Islet precursor cell (in vitro differentiated cells): ENCODE measurements around the gene ASB2.

Experiments
- DNase-seq: peaks from one replicate; pipeline ENCODE4 v3.0.0-alpha.2; 2018

ASB2 gene

GRCh38 chr14:93926245-93926872, 50.0 kb downstream of the ASB2 start:
- no peak for DNase-seq

DNA sequence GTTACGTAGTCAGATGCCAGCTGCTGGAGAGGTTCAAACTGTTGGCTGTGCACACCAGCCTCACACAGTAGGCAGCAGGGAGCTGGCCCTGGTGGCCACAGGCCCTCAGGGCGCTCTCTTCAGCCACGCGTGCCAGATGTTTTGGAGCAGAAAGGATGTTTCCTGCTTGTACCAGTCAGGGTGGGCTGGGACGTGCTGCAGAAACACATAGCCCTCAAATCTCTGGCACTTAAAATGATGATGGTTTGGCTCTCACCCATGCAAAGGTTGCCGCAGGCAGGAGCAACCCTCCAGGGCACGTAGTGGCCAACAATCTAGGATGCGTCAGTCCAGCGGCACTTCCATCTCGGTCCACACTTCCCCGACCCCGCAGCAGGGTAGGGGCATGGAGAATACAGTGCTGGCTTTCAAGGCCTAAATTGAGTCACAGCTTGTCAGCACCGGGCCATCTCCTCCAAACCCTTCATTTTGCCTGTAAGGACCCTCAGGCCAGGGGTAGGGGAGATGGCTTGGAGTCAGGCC, 50.9 kb downstream of the ASB2 start:
- DNase-seq: no peak

- no peak for DNase-seq
Observed at GRCh38 chr14:93924592-93925355, 51.6 kb downstream of the ASB2 start.

DNA sequence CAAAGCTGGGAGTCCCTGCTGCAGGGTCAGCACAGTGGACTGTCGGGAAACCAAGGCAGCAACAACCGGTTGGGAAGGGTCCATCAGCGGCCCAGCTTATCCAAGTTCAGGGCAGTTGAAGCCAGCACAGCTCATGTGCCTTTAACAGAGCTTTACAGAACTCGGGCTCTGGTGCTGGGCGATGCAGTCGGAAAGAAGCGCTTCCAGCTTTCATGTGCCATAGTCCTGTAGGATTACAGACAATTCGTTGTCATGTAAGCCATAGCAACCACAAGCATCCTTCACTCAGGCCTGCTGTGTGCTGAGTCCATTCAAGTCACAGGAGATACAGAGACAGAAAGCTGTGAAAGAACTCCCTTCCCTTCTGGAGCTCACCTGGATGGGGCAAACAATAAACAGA, 52.7 kb downstream of the ASB2 start:
- no peak for DNase-seq

- DNase-seq: no peak
Observed at GRCh38 chr14:93921001-93921806, 55.2 kb downstream of the ASB2 start.

DNA sequence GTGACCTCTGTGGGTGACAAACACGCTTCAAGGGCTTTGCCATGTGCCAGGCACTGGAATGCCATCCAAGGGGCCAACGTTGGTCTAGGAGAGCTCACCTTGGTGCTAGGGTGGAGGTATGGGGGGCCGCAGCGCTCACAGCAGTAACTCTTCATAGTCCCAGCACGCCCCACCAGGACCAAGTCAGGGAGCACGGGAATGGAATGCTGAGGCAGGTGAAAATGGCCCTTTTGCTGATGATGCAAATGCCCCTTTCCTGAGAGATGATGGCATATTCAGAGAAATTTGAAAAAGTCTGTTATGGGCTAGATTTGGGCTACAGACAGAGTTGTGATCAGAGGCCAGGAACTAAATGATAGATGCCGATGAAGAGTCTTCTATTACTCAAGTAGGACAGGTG, 59.2 kb downstream of the ASB2 start:
- no peak for DNase-seq

- DNase-seq: no peak
Observed at GRCh38 chr14:93916498-93916897, 59.9 kb downstream of the ASB2 start.

DNA sequence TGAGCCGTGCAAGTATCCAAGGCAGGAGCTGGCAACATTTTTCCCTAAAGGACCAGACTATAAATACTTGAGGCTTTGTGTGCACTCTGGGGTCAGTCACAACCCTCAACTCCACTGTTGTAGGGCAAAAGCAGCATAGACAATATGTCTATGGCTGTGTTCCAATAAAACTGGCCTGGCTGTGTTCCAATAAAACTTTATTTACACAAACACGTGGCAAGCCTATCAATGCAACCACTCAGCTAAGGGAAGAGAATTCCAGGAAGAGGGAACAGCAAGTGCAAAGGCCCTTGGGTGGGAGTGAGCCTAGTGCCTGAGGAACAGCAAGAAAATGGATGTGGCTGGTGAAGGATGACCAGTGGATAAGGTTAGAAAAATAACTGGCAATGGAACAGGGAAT, 60.6 kb downstream of the ASB2 start:
- no peak for DNase-seq

DNA sequence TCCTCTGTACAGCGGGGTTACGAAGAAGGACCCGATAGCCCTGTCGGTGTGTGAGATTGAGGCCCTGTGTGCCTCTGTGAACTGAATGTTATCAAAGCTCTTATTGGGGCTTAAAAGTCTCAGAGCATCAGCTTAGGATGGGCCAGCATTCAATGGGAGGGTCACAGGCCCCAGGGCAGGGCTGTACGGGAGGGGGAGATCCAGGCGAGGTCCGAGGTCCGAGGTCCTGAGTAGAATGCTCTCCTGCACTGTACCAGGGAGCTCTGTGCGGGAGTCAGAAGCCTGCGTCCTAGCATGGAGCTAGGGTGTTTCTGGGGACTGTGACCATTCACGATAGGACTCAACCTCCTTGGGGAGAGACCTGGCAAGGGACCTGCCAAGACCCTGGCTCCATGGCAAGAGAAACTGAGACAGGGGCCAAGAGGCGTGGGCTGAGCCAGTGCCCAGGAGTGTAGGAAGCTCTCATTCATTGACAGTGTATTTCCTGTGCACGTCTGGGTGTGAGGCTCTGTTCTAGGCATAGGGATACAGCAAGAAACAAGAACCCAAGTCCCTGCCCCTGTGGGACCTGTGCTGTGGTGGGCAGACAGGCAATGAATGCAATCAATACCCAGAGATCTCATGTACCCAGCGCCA, 61.2 kb downstream of the ASB2 start:
- no peak for DNase-seq

GRCh38 chr14:93914278-93914677, 62.1 kb downstream of the ASB2 start:
- DNase-seq: peak; percentile 68

GRCh38 chr14:93912782-93913181, 63.6 kb downstream of the ASB2 start:
- DNase-seq: no peak

- no peak for DNase-seq
Observed at GRCh38 chr14:93911975-93912615, 64.3 kb downstream of the ASB2 start.

DNA sequence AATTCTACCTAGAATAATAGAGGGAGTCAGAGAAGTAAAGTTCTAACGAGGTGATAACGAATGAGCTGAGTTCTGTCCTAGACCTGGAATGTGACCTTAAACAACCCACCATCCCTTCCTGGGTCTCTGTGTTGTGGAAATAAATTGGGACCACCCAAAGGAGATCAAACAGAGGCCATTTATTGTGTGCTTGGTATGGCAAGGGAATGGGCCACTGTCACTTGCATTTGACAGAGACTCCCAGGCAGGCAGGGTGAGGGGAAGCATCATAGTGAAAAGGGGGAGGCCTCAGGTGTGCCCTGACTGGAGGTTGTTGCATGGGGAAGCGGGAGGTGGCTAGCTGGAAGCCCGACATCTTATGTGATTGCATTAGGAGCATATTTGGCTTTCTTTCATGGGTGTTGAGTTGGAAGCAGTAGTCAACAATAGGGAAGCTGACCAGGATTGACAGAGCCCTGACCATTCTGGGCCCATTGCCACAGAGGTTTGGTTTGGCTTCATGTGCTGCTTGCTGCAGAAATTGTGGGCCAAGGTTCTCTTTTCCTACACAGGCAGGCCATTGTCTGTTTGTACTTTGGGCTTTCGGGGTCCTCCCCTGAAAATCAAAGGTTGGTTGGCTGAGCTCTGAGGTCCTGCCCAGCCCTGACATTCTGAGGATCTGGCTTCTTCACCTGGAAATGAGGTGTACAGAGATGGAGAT, 66.8 kb downstream of the ASB2 start:
- no peak for DNase-seq

GRCh38 chr14:93906341-93907329, 69.7 kb downstream of the ASB2 start:
- DNase-seq: peak; percentile 83

DNA sequence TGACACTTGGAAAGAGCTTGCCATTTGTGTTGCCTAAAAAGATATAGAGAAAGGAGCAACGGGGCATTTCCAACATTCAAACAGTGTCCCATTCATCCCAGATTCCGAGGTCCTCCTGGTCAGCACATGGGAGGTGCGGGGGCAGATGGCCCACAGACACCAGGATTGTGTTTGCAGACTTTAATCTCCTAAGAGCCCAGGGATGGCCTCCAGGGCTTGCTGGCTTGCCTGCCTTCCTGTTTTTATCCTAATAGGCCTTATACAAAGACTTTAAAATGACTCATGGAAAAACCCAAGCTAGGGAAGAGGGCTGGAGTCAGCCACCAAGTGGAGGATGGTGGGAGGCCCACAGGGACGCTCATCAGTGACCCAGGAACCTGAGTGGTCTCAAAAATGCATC, 70.7 kb downstream of the ASB2 start:
- peak; percentile 72 for DNase-seq

DNA sequence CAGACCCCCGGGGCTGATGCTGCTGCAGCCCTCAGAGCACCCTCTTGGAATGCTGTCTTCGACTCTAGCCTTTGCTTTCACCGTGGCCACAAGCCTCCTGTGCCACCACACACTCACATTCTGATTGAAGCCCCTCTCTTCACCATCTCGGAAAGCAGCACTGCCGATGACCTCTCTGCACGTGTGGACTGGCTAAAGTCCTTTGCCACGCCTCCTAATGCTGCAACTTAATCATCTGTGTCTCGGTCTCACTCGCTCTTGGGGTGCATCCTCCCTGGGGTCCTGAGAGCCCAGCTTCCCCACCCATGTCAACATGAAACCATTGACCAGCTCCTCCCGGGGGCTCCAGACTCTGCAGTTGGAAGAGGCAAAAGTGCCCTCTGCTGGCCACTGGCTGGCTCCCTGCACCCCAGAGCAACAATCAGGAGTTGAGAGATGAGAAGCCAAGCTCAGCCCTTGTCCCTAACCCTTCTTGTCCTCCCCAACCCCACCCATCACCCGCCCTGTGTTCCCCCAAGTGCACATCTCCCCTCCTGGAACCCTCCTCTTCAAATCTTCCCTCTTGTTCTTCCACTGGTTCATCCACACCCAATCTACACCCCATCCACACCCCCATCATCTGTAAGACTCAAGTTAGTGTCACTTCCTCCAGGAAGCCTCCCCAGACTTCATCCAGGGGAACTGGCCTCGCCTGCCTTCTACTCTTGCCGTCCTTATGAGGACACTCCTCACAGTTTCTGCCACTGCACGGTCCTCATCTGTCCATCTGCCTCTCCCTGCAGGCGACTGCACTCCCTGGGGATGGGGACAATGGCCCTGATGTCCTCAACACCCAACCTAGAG, 72.8 kb downstream of the ASB2 start:
- no peak for DNase-seq

DNA sequence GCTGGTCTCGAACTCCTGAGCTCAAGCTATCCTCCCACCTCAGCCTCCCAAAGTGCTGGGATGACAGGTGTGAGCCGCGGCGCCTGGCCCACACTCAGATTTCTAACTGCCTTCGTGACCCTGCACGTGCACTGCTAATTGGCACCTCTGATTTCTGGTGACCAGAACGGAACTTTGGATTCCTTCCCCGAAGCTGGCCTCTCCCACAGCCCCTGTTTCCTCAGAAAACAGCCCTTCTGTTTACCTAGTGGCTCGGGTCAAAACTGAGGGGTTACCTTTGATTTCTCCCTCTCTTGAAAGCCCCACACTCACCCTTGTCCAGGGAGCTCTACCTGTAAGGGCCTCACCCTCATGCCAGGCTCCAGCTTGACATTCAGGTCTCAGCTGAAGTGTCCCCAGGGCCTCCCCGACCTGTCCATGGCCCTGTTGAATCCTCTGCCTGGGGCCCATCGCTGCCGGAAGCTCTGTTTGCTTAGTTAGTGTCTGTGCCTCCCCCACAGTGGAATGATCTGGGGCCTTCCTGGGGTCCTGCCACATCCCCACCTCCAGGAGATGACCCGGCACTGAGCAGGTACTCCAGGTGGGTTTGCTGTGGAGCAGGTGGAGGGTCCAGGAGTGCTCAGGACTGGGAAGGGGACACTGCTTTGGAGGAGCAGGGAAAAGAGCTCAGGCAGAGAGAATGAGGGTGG, 73.6 kb downstream of the ASB2 start:
- DNase-seq: no peak

- no peak for DNase-seq
Observed at GRCh38 chr14:93901813-93902212, 74.6 kb downstream of the ASB2 start.

DNA sequence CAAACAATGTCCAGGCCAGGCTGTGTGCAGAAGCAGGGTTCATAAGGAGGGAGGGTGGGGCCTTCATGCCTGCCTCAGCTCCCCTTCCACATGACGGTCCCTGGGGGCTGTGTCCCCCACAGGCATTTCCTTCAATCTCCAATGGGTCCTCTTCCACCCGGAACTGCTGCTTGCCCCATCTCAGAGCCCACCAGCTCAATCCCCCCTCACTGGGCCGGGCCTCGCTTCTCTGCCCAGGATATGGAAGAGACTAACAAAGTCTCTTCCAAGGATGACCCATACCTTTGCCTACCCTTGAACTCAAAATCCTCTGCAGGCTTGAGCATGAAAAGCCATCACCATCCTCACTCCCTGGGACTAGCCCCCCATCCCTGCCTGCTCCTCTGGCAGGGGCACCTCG, 77.6 kb downstream of the ASB2 start:
- DNase-seq: no peak
